Nephron progenitor cell (in vitro differentiated cells): ENCODE data around the gene FAM174B.
A peak's percentile ranks its signal among the peaks of the same experiment; 100 is the strongest.
"Not testable (repeated sequence)": the region's sequence is repeated elsewhere in the genome, so short reads cannot be mapped to it uniquely, and the experiment has no call there.

Source experiments
- DNase-seq: peaks from one replicate; pipeline ENCODE4 v3.0.0; 2021
- H3K27ac Mint-ChIP-seq: 2 replicates; pipeline ENCODE4 v1.8.0; 2021; ENCODE audit warnings: mild to moderate bottlenecking, moderate library complexity, mixed read lengths
- H3K27me3 Mint-ChIP-seq: 2 replicates; pipeline ENCODE4 v1.8.0; 2021; ENCODE audit warnings: mild to moderate bottlenecking, low read depth, mixed read lengths; ENCODE audit not compliant: poor library complexity
- H3K36me3 Mint-ChIP-seq: 2 replicates; pipeline ENCODE4 v1.8.0; 2021; ENCODE audit warnings: low read depth, mixed read lengths
- H3K4me1 Mint-ChIP-seq: 2 replicates; pipeline ENCODE4 v1.8.0; 2021; ENCODE audit warnings: mixed read lengths
- H3K4me3 Mint-ChIP-seq: 2 replicates; pipeline ENCODE4 v1.8.0; 2021; ENCODE audit warnings: mild to moderate bottlenecking, moderate library complexity, mixed read lengths
- H3K9me3 Mint-ChIP-seq: 2 replicates; pipeline ENCODE4 v1.8.0; 2021; ENCODE audit warnings: mild to moderate bottlenecking, moderate library complexity, mixed read lengths
- TF ChIP-seq, protein P1 (sequence below): fragments of 200-600 bp; sonication (generic); IDR thresholded peaks from 2 replicates; pipeline ENCODE4 v1.5.0; 2021; ENCODE audit warnings: antibody characterized with exemption

The FAM174B gene

DNA sequence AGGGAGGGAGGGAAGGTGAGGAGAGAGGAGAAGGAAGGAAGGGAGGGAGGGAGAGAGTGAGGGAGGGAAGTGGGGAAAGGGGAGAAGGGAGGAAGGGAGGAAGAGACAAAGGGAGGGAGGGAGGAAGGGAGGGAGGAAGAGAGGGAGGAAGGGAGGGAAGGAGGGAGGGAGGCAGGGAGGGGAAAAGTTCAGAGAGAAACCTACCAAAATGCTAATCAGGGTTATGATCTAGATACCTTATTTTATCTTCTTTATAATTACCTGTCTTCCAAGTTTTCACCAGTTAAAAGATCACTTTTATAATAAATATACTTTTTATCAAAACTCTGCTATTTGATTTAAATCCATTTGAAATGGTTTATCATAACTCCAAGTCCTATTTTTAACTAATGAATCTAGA is 44.4 kb downstream of the FAM174B start:
- TF ChIP-seq, protein P1, sequence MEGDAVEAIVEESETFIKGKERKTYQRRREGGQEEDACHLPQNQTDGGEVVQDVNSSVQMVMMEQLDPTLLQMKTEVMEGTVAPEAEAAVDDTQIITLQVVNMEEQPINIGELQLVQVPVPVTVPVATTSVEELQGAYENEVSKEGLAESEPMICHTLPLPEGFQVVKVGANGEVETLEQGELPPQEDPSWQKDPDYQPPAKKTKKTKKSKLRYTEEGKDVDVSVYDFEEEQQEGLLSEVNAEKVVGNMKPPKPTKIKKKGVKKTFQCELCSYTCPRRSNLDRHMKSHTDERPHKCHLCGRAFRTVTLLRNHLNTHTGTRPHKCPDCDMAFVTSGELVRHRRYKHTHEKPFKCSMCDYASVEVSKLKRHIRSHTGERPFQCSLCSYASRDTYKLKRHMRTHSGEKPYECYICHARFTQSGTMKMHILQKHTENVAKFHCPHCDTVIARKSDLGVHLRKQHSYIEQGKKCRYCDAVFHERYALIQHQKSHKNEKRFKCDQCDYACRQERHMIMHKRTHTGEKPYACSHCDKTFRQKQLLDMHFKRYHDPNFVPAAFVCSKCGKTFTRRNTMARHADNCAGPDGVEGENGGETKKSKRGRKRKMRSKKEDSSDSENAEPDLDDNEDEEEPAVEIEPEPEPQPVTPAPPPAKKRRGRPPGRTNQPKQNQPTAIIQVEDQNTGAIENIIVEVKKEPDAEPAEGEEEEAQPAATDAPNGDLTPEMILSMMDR, result no peak
- no peak overlapping the region for H3K4me3 Mint-ChIP-seq
- peaks cover 7% of the 10 kb centered on the region for H3K4me1 Mint-ChIP-seq
- H3K27ac Mint-ChIP-seq, result no peak overlapping the region
- peaks cover 11% of the 10 kb centered on the region for H3K9me3 Mint-ChIP-seq
- H3K36me3 Mint-ChIP-seq, result peaks cover 8% of the 10 kb centered on the region
- peaks cover 1% of the 10 kb centered on the region for H3K27me3 Mint-ChIP-seq
- DNase-seq, result no peak

DNA sequence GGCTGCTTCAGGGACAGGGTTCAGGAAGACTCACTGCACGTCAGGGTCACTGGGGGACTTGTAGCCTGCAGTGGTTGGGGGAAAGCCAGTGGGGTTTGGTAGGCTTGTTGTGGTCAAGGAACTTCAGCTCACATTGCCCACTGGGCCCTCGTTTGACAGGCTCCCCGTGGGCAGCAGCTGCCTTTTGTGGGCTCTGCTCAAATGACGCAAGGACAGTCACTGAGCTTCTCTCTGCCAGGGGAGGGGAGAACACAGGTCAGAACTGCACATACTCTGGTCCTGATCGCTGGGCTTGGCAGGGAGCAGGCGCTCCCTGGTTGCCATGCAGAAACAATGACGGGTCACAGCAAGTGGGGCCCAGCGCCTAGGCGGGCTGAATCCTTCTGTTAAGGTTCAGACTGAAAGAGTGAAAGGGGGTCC is 45.5 kb downstream of the FAM174B start:
- H3K36me3 Mint-ChIP-seq, result peaks cover 12% of the 10 kb centered on the region
- peaks cover 3% of the 10 kb centered on the region for H3K4me1 Mint-ChIP-seq
- DNase-seq, result no peak
- H3K9me3 Mint-ChIP-seq, result peaks cover 20% of the 10 kb centered on the region
- H3K27ac Mint-ChIP-seq, result peak overlapping the region; percentile 29
- H3K27me3 Mint-ChIP-seq, result peaks cover 4% of the 10 kb centered on the region
- TF ChIP-seq, protein P1, result no peak
- no peak overlapping the region for H3K4me3 Mint-ChIP-seq

DNA sequence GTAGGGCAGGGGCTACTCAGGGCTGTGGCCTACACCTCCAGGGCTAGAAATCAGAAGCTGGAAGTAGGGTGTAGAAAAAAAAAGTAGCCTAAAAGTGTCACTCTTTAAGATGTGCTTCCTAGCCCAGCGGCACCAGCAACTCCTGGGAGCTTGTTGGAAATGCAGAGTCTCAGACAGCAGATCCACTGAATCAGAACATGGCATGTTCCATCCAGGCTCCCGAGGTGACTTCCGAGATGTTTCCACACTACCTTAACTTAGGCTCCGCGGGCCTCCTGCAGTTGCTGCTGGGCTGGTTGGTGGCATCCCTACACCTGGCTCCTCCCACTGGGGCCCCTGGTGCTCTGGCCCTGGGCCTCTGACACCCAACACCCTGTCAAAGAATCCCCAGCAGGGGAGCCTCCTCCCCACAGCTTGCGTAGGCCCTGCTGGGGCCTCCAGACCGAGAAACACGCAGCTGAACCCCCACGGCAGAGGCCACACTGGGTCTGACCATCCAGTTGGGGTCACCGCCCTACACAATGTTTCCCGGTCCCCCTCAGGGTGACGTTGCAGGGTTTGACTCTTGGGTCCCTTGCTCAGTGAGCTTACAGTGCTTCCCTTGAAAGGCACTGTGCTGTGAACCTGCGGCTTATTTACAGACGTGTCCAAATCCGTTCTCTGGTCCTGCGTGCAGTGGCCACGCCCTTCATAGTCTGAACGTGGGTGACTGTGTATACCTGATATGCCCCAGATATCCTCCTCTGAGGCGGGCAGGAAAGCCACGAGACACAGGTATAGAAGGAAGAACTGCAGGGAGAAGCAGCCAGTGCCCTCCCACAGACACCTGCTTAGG is 46.5 kb downstream of the FAM174B start:
- Mint-ChIP-seq H3K27ac (peak overlapping the region; percentile 9), H3K4me1 (no peaks in the 10 kb centered on the region), H3K9me3 (peaks cover 29% of the 10 kb centered on the region), H3K4me3 (no peak overlapping the region), H3K27me3 (peaks cover 4% of the 10 kb centered on the region), H3K36me3 (peaks cover 12% of the 10 kb centered on the region)
- TF ChIP-seq, protein P1, result no peak
- no peak for DNase-seq

DNA sequence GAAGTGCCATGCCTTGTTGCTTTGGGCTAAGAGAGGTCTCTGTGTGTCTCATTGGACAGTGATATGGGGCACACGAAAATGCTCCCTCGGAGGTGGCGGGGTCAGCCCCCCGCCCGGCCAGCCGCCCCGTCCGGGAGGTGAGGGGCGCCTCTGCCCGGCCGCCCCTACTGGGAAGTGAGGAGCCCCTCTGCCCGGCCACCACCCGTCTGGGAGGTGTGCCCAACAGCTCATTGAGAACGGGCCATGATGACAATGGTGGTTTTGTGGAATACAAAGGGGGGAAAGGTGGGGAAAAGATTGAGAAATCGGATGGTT is 48.8 kb downstream of the FAM174B start:
- H3K4me1 Mint-ChIP-seq, result not testable (repeated sequence)

DNA sequence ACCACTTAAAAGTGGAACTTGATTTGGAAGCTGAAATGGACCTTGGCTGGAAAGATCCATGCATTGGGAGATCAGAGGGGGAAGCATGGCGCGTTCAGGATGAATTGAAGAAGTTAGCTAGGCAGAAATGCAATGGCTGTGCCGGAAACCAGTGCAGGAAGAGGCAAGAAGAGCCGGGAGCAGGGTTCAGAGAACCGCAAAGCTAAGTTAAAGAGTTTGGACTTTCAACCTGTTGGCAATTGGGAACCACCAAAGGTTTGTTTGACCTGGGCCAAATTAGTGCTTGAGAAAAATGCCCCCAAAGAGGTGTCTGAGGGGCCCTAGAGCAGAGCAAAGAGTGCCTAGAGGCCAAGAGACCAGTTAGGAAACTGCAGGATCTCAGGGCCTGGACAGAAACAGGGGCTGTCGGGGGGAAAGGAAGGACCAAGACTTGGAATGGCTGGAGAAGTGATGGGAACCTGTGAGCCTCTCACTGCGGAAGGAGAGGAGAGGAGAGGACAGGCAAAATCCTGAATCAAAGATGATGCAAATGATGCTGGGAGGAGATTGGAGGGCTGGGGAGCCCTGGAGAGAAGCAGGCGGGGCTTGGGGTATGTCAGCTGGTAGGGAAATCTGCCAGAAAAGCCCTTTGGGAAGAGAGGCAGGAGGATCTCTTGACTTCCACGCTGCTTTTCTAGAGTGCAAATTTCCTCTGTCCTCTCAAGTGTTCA is 49.3 kb downstream of the FAM174B start:
- DNase-seq, result no peak
- H3K4me1 Mint-ChIP-seq, result no peaks in the 10 kb centered on the region
- no peak overlapping the region for H3K27ac Mint-ChIP-seq
- peaks cover 8% of the 10 kb centered on the region for H3K27me3 Mint-ChIP-seq
- H3K9me3 Mint-ChIP-seq, result peaks cover 33% of the 10 kb centered on the region
- TF ChIP-seq, protein P1, result no peak
- peaks cover 12% of the 10 kb centered on the region for H3K36me3 Mint-ChIP-seq
- H3K4me3 Mint-ChIP-seq, result no peak overlapping the region

More for the DNA sequence above, 48.8 kb downstream of the FAM174B start:
- not testable (repeated sequence) for DNase-seq, H3K27ac Mint-ChIP-seq, H3K4me3 Mint-ChIP-seq, H3K27me3 Mint-ChIP-seq
- Mint-ChIP-seq H3K36me3 (peaks cover 12% of the 10 kb centered on the region), H3K9me3 (peaks cover 33% of the 10 kb centered on the region)

DNA sequence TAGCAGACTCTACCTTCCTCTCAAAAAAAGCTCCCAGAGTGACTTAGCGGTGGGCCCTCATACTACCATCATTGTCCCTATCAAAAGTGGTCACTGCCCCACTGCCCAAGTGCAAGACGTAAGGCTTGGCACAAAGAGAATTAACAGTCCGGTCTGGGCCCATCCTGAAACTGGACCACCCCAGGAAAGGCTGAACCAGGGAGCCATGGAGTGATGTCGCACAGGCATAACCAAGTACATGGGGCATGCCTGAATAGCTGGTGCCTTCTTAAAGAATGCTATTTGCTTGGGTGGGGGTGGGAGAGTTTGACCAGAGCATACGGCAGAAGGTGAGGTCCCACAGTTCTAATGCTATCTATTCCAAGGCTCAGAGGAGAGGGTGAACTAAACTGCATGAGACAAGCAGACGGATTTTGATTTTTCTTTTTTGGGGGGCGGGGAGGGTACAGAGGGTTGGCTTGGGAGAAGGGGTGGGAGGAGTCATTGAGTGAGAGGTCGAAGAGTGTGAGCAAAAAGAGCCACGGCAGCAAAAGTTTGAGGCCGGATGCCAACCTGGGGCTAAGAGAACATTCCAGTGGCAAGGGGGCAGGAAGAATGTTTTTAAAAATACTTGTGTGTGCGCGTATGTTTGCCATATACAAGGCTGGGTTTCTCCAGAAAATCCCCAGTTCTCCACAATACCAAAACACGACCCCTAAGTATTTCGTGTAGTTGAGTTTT is 50.2 kb downstream of the FAM174B start:
- no peak for DNase-seq
- Mint-ChIP-seq H3K9me3 (peaks cover 33% of the 10 kb centered on the region), H3K27ac (no peak overlapping the region), H3K4me3 (no peak overlapping the region), H3K4me1 (no peaks in the 10 kb centered on the region), H3K36me3 (peaks cover 12% of the 10 kb centered on the region), H3K27me3 (peaks cover 8% of the 10 kb centered on the region)
- TF ChIP-seq, protein P1, result no peak
